Stimulated activated naive B cell treated with anti-CD40 and anti-IgM and Interleukin-4, amounts not matched to agents 10 μg/mL and 1 μg/mL and 100 μg/mL, for 72 hours (primary cell): Measurements from ENCODE around the gene CARD11.

Source experiments
- ATAC-seq, 2 donors: fragments of 150-1000 bp; cut with Tn5 transposase; replicated peaks; 2 replicates each; pipeline ENCODE4 v1.10.0; 2021; ENCODE audit warnings: moderate library complexity in 1 of 2
- DNase-seq: peaks from one replicate; pipeline ENCODE4 v3.0.0; 2021
- H3K27ac Mint-ChIP-seq: one replicate; pipeline ENCODE4 v1.8.0; 2022; ENCODE audit warnings: mild to moderate bottlenecking, mixed read lengths
- H3K27me3 Mint-ChIP-seq, 2 donors: one replicate each; pipeline ENCODE4 v1.8.0; 2022; ENCODE audit warnings: mixed read lengths in 2 of 2
- H3K36me3 Mint-ChIP-seq, 2 donors: one replicate each; pipeline ENCODE4 v1.8.0; 2022; ENCODE audit warnings: mixed read lengths in 2 of 2, mild to moderate bottlenecking in 1 of 2
- H3K4me1 Mint-ChIP-seq, 2 donors: one replicate each; pipeline ENCODE4 v1.8.0; 2022; ENCODE audit warnings: mixed read lengths in 2 of 2, mild to moderate bottlenecking in 1 of 2
- H3K4me3 Mint-ChIP-seq, 2 donors: one replicate each; pipeline ENCODE4 v1.8.0; 2022; ENCODE audit warnings: mild to moderate bottlenecking in 2 of 2, mixed read lengths in 2 of 2, moderate library complexity in 1 of 2
- H3K9me3 Mint-ChIP-seq, 2 donors: one replicate each; pipeline ENCODE4 v1.8.0; 2022; ENCODE audit warnings: mixed read lengths in 2 of 2, mild to moderate bottlenecking in 1 of 2

Gene CARD11

GRCh38 chr7:2956076-2956475 is 87.6 kb downstream of the CARD11 start:
- ATAC-seq (no peak), DNase-seq (no peak)
- Mint-ChIP-seq H3K27me3 (no peaks in the 10 kb centered on the region), H3K4me1 (peaks cover 42 to 85% of the 10 kb centered on the region in 2 donors), H3K27ac (peak overlapping the region; percentile 37), H3K4me3 (no peak overlapping the region), H3K36me3 (peaks cover 50 to 83% of the 10 kb centered on the region in 2 donors), H3K9me3 (peaks cover 0 to 2% of the 10 kb centered on the region in 2 donors)

GRCh38 chr7:2955269-2955668 is 88.4 kb downstream of the CARD11 start:
- ATAC-seq: no peak
- Mint-ChIP-seq H3K9me3 (peaks cover 0 to 2% of the 10 kb centered on the region in 2 donors), H3K4me1 (peaks cover 50 to 93% of the 10 kb centered on the region in 2 donors)

GRCh38 chr7:2954433-2954853 is 89.2 kb downstream of the CARD11 start:
- H3K9me3 Mint-ChIP-seq: peaks cover 0 to 2% of the 10 kb centered on the region in 2 donors
- no peak for DNase-seq
- peak overlapping the region; percentile 79 for H3K27ac Mint-ChIP-seq
- peaks cover 51 to 91% of the 10 kb centered on the region in 2 donors for H3K4me1 Mint-ChIP-seq
- H3K36me3 Mint-ChIP-seq: peaks cover 57 to 87% of the 10 kb centered on the region in 2 donors
- no peaks in the 10 kb centered on the region for H3K27me3 Mint-ChIP-seq
- H3K4me3 Mint-ChIP-seq: peak overlapping the region; percentile 30 to 41
- ATAC-seq: peak; percentile 24 to 38

More at GRCh38 chr7:2955269-2955668, 88.4 kb downstream of the CARD11 start:
- no peak for DNase-seq
- Mint-ChIP-seq H3K36me3 (peaks cover 58 to 87% of the 10 kb centered on the region in 2 donors), H3K4me3 (no peak overlapping the region), H3K27me3 (no peaks in the 10 kb centered on the region), H3K27ac (peak overlapping the region; percentile 31)

- Mint-ChIP-seq H3K27ac (peak overlapping the region; percentile 79), H3K4me3 (no peak overlapping the region), H3K36me3 (peaks cover 59 to 89% of the 10 kb centered on the region in 2 donors), H3K4me1 (peaks cover 53 to 91% of the 10 kb centered on the region in 2 donors), H3K9me3 (peaks cover 0 to 2% of the 10 kb centered on the region in 2 donors), H3K27me3 (no peaks in the 10 kb centered on the region)
- ATAC-seq (peak in 1 of 2 donors; percentile 10), DNase-seq (no peak)
These were observed 89.9 kb downstream of the CARD11 start for GRCh38 chr7:2953588-2954407.

- DNase-seq: no peak
- H3K36me3 Mint-ChIP-seq: peaks cover 55 to 89% of the 10 kb centered on the region in 2 donors
- H3K9me3 Mint-ChIP-seq: peaks cover 0 to 2% of the 10 kb centered on the region in 2 donors
- no peak overlapping the region for H3K4me3 Mint-ChIP-seq
- no peaks in the 10 kb centered on the region for H3K27me3 Mint-ChIP-seq
- peaks cover 49 to 88% of the 10 kb centered on the region in 2 donors for H3K4me1 Mint-ChIP-seq
- ATAC-seq: no peak
- no peak overlapping the region for H3K27ac Mint-ChIP-seq
These were observed 90.6 kb downstream of the CARD11 start for GRCh38 chr7:2953099-2953498.

GRCh38 chr7:2952316-2952715 is 91.4 kb downstream of the CARD11 start:
- no peak for ATAC-seq
- H3K9me3 Mint-ChIP-seq: peaks cover 0 to 2% of the 10 kb centered on the region in 2 donors
- H3K4me3 Mint-ChIP-seq: peak overlapping the region in 1 of 2 donors; percentile 16
- H3K27me3 Mint-ChIP-seq: no peaks in the 10 kb centered on the region
- DNase-seq: no peak
- peaks cover 45 to 81% of the 10 kb centered on the region in 2 donors for H3K4me1 Mint-ChIP-seq
- peak overlapping the region; percentile 88 for H3K27ac Mint-ChIP-seq
- H3K36me3 Mint-ChIP-seq: peaks cover 50 to 88% of the 10 kb centered on the region in 2 donors

- Mint-ChIP-seq H3K9me3 (peaks cover 0 to 2% of the 10 kb centered on the region in 2 donors), H3K4me1 (peaks cover 41 to 67% of the 10 kb centered on the region in 2 donors), H3K27ac (peak overlapping the region; percentile 65), H3K27me3 (no peaks in the 10 kb centered on the region), H3K4me3 (peak overlapping the region in 1 of 2 donors; percentile 32), H3K36me3 (peaks cover 53 to 88% of the 10 kb centered on the region in 2 donors)
- DNase-seq (no peak), ATAC-seq (peak in 1 of 2 donors; percentile 23)
These were observed 93.1 kb downstream of the CARD11 start for GRCh38 chr7:2950578-2950977.

GRCh38 chr7:2948749-2949148 is 94.9 kb downstream of the CARD11 start:
- Mint-ChIP-seq H3K27me3 (no peaks in the 10 kb centered on the region), H3K36me3 (peaks cover 59 to 88% of the 10 kb centered on the region in 2 donors), H3K9me3 (peaks cover 0 to 2% of the 10 kb centered on the region in 2 donors), H3K27ac (no peak overlapping the region), H3K4me3 (no peak overlapping the region), H3K4me1 (peaks cover 35 to 60% of the 10 kb centered on the region in 2 donors)
- DNase-seq (no peak), ATAC-seq (no peak)

GRCh38 chr7:2947058-2947780 is 96.4 kb downstream of the CARD11 start:
- H3K27ac Mint-ChIP-seq: peak overlapping the region; percentile 26
- H3K36me3 Mint-ChIP-seq: peaks cover 61 to 88% of the 10 kb centered on the region in 2 donors
- no peak for DNase-seq
- no peak for ATAC-seq
- H3K4me1 Mint-ChIP-seq: peaks cover 34 to 56% of the 10 kb centered on the region in 2 donors
- peaks cover 2 to 6% of the 10 kb centered on the region in 2 donors for H3K9me3 Mint-ChIP-seq
- no peaks in the 10 kb centered on the region for H3K27me3 Mint-ChIP-seq
- no peak overlapping the region for H3K4me3 Mint-ChIP-seq

- H3K27me3 Mint-ChIP-seq: no peaks in the 10 kb centered on the region
- H3K4me1 Mint-ChIP-seq: peaks cover 32 to 56% of the 10 kb centered on the region in 2 donors
- H3K36me3 Mint-ChIP-seq: peaks cover 48 to 90% of the 10 kb centered on the region in 2 donors
- H3K4me3 Mint-ChIP-seq: no peak overlapping the region
- peaks cover 0 to 6% of the 10 kb centered on the region in 2 donors for H3K9me3 Mint-ChIP-seq
- ATAC-seq (no peak), DNase-seq (no peak)
- H3K27ac Mint-ChIP-seq: no peak overlapping the region
These were observed 98.5 kb downstream of the CARD11 start for GRCh38 chr7:2945171-2945570.

GRCh38 chr7:2944739-2945138 is 98.9 kb downstream of the CARD11 start:
- Mint-ChIP-seq H3K4me3 (no peak overlapping the region), H3K27me3 (no peaks in the 10 kb centered on the region), H3K27ac (peak overlapping the region; percentile 33), H3K4me1 (peaks cover 31 to 57% of the 10 kb centered on the region in 2 donors), H3K36me3 (peaks cover 50 to 91% of the 10 kb centered on the region in 2 donors), H3K9me3 (peaks cover 0 to 6% of the 10 kb centered on the region in 2 donors)
- no peak for ATAC-seq
- DNase-seq: no peak

GRCh38 chr7:2943851-2944601 is 99.6 kb downstream of the CARD11 start:
- Mint-ChIP-seq H3K27ac (peak overlapping the region; percentile 54), H3K36me3 (peaks cover 53 to 90% of the 10 kb centered on the region in 2 donors), H3K9me3 (peaks cover 0 to 6% of the 10 kb centered on the region in 2 donors), H3K4me1 (peaks cover 26 to 52% of the 10 kb centered on the region in 2 donors), H3K27me3 (no peaks in the 10 kb centered on the region), H3K4me3 (no peak overlapping the region)
- no peak for DNase-seq
- ATAC-seq: no peak

- DNase-seq (no peak), ATAC-seq (peak; percentile 23 to 60)
- H3K4me1 Mint-ChIP-seq: peaks cover 26 to 46% of the 10 kb centered on the region in 2 donors
- H3K9me3 Mint-ChIP-seq: peaks cover 0 to 6% of the 10 kb centered on the region in 2 donors
- peak overlapping the region; percentile 75 for H3K27ac Mint-ChIP-seq
- H3K36me3 Mint-ChIP-seq: peaks cover 55 to 82% of the 10 kb centered on the region in 2 donors
- H3K27me3 Mint-ChIP-seq: no peaks in the 10 kb centered on the region
- no peak overlapping the region for H3K4me3 Mint-ChIP-seq
These were observed 102.3 kb downstream of the CARD11 start for GRCh38 chr7:2941216-2941859.
